Measurements from ENCODE around the gene HAGH.
A peak's percentile ranks its signal among the peaks of the same experiment; 100 is the strongest.

Gene HAGH

DNA sequence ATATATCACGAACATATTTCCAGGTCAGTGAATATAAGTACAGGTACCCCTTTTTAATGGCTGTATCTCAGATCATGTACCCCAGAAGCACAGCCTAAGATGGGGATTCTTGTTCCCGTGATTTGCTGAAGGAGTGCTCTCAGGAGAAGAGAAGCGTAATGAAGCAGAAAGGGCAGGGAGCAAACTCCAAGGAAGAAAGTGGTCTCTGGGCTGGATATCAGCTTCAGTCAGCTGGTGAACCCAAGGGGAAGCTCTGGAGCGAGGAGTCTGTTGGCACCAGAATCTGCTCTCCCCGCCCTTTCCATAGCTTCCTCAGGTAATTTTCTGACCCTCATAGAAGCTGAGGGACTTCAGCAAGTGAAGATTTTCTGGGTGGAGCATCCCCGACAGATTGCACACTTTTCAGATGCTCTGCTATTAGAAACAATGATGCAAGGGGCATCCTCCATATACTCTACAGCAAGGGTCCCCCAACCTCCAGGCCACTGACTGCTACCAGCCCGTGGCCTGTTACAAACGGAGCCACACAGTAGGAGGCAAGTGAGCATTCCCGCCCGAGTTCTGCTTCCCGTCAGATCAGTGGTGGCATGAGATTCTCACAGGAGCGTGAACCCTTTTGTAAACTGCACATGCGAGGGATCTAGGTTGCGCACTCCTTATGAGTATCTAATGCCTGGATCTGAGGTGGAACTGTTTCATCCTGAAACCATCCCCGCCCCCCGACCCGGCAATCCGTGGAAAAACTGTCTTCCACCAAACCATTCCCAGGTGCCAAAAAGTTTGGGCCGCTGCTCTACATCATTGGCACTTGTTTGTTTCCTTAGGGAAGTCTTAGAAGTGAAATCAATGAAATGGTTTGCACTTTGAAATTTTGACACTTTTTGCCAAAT is 4.8 kb upstream of the HAGH start:
- no peak for DNase-seq

DNA sequence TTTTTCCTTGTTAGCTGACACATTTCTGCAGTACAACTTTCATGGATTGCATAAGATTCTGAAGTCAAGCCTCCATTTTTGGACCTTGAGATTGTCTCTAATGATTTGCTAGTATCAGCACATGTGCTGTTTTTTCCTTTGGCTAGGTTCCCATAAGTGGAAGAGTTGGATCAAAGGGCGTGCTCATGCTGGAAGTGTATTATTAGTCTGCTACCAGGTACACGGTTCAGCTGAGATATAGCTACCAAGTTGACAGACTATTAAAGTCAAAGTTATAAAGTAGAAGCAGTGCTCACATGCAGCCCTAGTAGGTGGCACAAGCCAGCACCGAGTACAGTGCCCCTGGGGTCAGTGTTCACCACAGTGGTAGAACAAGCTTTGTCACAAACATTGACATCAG is 3.6 kb upstream of the HAGH start:
- DNase-seq: no peak

DNA sequence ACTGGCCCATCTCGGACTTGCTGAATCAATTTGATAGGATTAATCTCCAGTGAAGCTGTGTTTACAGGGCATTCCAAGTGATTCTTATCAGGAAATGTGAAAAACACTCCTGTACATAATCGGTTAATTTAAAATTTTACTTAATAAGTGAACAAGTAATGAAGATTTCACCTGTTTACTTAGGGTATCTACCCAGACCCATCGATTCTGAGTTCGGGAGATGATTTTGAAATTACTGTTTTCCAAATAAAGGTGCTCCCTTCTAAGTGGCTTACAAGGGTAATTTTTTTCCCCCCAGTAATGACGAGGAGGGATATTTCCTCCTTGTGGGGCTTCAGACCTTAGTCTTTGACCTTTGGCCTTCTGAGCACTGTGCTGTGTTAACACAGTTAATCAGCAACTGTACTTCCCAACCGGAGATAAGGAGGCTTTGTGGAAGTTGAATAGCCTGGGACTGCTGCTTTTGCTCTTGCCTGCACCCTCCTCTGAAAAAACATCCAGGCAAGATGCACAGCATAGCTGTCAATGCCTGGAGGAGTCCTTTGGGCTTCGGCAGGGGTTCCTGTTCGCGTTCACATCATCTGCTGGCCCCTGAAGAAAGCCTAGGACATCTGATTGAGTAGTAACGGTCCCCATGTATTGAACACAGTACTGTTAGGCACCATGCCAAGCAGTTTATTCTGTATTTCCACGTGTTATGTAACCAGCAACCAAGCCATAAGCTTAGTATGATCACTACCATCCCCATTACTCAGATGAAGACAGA is 2.2 kb upstream of the HAGH start:
- no peak for DNase-seq

DNA sequence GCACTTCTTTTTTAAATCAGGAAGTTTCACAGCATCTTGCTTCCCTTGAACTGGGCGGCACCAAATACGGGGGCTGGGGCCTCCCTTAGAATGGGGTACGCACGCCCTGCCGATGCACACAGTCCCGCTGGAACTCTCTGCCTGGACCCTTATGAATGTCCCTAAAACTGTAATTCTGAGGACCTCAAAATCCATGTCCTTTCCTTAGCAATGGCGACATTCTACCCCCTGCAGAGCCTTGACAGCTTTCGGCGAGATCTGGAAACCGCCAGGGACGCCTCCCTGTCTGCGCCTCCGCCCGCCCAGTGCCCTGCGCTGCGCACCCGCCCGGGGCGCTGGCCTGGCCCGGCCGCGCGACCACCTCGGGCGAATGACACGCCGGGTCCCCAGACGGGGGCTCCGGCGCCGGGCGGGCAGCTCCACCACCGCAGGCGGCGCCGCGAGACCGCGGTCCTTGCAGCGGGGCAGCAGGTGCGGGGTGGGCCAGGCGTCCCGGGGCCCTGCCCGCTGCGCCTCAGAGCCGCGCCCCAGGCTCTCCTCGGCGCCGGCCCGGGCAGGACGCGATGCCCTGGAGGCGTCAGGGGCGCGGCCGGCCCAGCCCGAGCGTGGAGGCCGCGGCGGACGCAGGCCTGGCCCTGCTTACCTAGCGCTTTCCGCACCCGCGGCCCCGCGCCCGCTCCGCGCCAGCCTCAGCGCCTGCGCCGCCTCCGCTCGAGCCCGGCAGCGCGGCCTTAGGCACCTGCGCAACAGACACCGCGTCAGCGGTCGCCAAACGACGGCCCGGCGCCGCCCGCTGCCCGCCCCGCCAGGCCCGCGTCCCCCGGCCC is 548 bp downstream of the HAGH start:
- peak; percentile 68 for DNase-seq

DNA sequence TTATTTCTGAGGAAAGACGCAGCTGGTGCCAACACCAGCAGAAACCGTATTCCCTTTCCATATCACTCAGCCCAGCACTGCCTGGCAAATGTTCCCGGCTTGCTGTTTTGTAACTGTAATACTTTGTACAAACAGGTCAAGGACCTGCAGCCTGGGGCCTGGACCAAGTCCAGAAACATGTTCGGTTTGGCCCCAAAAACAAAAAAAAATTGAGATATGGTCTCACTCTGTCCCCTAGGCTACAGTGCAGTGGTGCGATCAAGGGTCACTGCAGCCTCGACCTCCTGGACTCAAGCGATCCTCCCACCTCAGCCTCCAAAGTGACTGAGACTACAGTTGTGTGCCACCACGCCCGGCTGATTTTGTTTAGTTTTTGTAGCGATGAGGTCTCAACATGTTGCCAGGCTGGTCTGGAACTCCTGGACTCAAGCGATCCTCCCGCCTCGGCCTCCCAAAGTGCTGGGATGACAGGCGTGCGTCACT is 1.2 kb downstream of the HAGH start:
- DNase-seq: no peak

DNA sequence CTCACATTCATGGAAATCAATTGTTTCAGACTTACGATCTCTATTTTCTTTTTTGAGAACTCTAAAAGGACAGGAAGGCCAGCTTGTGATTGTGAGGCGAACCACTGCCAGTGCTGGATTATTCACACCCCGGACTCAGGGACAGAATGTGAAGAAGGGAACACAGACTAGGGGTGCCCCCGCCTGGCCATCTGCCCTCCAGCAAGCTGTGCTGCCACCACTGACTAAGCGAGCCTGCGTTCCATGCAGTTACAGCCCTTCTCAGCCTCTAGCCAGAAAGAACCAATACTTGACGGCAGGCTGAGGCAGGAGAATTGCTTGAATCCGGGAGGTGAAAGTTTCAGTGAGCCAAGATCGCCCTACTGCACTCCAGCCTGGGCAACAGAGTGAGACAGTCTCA is 2.8 kb downstream of the HAGH start:
- DNase-seq: peak; percentile 27

DNA sequence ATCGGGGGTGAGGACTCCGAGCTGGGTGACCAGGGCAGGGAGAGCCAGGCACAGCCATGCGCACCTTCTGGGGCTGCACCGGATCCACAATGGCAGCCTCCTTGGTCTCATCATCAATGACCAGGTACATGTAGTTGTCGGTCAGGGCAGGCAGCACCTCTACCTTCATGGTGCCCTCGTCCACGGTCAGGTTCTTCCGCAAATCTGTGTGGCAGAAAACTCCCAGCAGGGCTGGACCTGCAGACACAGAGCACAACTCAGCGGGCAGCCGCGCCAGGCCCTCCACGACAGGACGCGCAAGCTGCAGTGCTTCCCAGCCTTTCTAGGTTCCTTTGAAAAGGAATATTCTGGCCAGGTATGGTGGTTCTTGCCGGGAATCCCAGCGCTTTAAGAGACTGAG is 3.8 kb downstream of the HAGH start:
- no peak for DNase-seq

DNA sequence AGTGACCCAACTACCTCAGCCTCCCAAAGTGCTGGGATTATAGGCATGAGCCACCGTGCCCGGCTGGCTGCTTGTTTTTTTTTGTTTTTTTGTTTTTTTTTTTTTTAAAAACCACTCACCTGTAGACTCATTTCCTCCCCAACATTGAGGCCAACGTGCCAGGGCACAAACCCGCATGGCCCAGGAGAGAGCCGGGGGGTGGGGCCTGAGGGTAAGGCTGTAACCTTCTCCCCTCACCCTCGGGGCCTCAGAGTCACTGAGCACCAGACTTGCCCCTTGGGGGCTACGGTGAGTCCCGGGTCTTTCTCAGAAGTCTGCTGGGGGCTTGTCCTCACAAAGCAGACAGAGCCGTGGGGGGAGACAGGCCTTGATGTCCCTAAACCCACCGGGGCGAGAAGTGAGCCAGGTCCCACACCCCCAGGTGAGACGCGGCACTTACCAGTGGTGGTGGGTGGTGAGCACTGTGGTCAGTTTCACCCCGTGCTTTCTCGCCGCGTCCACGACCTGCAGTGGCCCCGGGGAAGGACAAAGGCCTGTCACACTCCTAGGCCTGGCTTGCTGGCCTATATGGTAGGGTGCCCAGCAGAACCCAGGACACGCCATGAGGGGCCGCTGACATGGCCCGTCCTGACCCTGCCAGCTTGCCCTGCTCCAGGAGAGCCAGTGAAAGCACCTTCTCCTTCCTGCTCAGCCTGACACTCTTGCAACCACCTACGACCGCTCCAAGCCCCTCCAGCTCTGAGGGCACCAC is 4.6 kb downstream of the HAGH start:
- no peak for DNase-seq

DNA sequence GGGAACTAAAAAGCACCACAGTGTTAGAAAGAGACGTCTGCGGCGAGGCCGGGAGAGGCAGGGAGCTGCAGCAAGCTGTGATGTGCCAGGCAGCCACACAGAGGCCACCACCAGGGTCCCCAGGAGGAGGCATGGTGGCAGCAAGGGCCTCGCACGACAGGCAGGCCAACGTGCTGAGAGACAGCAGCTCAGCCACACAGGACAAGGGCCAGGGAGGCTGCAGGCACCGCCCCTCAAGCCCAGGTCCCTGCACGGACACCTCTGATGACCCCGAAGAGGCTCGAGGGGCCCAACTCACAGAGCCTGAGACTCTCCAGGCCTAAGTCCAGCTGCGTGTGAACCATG is 5.7 kb downstream of the HAGH start:
- DNase-seq: no peak

DNA sequence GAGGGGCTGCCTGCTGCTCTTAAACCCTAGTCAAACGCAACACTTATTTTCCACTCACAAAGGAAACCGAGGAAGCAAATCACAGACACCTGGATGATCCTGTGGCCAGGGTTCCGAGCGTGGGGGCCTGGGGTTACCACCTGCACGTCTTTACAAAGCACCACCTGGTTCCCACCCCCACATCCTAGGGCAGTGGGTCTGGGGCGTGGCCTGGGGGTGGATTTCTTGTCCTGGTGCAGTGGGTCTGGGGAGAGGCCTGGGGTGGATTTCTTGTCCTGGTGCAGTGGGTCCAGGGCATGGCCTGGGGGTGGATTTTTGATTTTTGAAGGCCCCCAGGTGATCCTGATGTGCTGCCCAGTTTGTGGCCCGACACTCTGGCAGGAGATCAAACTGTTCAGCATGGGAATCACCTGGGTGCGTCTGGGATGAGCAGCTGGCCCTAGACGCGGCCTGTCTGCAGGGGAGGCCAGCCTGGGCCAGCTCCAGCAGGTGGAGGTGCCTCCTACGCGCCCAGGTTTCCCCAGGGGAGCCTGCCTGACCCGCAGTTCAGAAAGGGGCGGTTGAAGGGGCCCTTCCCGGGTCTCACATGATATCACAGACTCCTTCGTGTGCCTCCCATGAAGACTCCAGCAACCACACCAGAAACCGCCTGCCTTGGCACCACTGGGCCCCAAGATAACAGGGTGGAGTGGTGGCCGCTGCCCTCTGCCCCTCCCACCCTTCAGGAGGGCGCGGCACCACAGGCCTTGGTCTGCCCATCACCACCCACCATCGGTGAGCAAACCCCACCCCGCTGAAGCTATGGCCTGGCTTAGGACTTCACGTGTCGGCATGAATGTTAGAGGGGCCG is 6.3 kb downstream of the HAGH start:
- no peak for DNase-seq

DNA sequence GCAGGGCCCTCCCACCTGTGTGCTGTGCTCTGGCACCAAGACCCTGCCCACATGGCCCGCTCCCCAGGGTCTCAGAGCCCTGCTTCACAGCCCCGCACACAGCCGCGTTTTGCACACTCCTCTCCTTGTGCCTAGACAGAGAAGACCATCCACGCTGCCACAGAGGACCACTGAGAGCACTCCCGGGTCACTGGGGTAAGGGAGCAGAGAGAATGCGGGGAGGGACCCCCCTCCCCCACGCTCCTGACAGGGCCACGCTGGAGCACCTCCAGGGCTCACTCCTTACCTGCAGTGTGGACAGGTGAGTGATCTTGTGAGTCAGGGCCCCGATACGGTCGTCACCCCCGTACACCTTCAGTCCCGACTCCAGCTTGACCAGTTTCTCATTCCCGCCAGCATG is 7.0 kb downstream of the HAGH start:
- DNase-seq: no peak

DNA sequence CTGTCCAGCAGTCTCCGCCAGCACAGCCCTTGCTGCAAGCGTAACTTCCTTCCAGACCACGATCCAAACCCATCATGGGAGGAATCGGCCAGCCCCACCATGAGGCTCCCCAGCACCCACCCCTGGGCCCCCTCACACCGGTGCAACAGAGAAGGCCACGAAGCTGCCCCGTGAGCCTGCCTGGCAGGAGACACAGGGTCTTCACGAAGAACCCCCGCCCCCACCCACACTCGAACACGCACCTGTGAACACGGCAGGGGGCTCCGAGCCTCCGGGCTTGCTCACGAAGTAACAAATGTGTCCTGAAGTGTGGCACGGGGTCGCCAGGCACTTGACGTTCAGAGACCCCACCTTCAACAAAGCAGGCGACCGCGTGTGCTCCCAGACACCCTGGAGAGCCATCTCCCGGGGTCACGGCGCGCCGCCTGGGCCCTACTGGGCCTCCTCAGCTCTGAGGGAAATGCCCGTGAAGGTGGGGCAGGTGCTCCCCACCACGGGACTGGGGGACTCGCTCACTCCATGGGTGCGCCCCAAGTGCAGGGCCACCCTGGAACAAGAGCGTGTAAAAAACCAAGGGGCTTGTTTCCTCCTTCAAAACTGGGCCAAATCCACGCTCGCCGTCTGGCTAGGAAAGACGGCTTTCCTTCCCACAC is 7.6 kb downstream of the HAGH start:
- no peak for DNase-seq

DNA sequence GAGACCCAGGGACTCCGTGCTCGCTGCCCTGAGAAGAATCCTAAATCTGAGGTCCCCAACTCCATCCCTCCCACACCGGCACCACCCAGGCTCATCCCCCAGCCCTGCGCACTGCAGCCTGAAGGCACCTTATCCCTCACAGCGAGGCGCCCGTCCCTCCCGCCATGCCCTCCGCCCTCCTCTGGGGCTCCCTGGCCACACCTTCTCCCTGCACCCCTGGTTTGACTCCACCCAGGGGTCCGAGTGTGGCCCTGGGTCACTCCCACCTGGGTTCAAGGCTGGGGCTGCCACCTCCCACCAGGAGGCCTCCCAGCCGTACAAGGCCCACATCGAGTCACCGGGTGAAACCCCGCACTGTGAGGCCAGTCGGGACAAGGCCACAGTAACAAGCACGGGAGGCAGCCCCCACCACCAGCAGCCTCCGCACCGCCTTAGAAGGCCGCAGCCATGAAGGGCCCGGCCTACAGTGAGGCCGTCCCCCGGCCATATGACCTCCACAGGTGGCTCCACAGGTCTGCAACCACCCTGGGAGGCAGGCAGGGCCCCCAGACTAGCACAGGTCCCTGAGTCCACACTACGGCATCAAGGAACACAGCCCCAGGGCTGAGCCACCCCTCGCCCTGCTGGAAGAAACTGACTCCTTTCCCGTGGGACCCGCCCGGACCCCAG is 8.3 kb downstream of the HAGH start:
- DNase-seq: no peak

DNA sequence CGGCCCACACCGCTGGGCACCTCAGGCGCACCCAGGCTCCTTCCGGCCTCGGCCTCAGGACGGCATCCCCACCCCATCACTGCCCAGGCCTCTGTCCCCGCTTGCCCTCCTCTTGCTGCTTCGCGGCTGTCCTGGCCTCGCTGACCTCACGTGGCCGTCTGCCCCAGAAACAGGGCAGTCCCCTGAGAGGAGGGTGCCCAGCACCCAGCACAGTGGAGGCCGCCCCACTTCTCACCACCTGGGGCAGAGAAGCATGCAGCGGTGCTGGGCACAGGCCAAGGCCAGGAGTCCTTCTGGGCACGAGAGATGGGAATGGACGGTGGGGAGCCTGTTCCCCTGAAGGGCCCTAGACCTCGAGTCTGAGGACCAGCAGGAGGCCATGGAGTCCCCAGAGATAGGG is 8.9 kb downstream of the HAGH start:
- no peak for DNase-seq

DNA sequence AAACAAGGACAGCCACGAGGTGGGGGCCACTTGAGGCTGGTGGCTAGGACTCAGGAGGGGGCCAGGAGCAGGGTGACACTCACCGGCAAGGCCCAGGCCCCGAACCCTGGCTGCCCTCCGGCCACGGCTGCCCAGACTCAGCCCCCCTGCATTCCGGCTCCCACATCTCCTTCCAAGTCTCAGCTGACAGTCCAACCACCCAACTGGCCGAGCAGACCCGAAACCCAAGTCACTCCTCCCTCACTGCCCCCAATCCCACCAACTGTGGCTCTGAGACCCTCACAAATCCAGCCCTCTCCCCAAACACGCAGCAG is 9.4 kb downstream of the HAGH start:
- DNase-seq: no peak

DNA sequence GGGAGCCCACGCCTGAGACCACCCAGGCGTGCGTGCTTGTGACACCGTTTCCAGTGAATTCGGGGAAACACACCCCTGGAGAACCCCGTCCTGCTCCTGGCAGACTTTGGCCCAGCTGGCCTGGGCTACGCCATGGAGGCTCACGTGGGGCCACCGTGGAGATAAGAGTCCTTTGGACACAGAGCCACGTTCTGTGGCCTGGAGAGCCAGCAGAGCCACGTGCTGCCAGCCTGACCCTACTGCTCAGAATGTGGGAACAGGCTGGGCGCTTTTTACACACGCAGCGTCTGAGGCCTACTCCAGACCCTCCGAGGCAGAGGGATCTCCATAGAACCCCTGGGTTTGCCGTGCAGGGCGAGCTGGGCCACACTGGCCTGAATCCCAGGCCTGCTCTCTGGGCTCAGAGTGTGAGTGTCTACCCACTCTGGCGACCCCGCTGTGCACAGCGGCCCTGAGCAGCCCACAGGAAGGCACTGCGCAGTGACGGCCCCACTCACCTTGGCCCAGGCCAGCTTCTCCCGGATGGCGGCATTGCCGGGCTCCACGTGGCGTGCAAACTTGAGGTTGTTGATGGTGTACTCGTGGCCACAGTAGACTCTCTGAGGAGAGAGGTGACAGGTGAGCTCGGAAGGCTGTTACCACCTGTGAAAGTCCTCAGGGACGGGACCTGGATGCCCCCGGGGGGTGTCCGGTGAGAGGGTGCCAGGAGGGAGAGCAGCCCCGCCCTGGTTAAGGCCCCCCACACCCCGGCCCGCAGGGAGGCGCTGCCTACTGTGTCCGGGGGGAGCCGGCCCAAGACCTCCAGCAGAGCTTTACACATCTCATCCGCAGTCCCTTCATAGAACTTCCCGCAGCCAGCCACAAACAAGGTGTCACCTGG is 10.0 kb downstream of the HAGH start:
- no peak for DNase-seq

DNA sequence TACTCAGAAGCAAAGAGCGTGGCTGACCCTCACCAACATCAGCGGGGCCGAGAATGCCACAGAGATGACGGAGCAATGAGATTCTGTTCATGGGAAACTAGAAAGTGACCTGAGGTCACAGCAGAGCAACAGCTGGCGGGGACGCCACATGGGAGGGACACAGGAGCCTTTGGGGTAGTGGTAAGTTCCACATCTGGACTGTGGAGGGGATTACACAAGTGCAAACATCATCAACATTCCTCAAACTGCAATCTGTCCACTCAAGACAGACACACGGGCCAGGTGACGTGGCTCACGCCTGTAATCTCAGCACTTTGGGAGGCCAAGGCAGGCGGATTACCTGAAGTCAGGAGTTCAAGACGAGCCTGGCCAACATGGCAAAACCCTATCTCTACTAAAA is 11.2 kb downstream of the HAGH start:
- DNase-seq: no peak

DNA sequence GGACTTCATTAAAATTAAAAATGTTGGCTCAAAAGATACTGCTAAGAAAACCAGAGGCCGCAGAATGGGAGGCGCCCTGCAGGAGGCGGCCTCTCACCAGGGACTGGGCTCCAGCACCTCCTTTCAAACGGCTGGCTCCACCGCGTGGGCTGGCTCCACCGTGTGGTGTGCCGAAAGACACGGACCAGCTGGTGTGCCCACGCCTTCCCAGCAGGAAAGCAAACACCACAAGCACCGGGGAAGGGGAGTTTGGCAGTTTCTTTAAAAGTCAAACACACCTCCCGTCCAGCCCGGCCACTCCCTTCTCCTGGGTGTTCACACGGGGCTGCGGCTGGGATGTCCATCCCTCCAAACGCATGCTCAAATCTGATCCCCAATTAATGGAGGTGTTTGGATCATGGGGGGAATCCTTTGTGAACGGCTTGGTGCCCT is 13.9 kb downstream of the HAGH start:
- DNase-seq: peak; percentile 50

DNA sequence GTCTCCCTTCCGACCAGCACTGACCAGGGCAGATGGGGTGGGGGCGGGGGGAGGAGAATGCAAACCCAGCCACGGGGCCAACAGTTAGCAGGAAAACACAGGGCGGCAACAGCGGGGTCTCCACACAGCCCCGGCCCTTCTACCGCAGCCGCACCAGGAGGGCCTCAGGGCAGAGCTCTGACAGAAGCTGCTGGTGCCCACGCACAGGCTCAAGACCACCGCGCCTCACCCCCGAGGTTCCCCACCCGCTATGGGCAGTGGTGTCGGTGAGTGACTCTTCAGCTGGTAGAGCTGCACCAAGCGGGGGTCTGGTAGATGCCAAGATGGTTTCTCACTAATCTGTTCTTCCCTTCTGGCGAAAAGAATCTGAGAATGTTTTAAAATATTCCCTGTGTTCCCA is 16.1 kb downstream of the HAGH start:
- DNase-seq: no peak

DNA sequence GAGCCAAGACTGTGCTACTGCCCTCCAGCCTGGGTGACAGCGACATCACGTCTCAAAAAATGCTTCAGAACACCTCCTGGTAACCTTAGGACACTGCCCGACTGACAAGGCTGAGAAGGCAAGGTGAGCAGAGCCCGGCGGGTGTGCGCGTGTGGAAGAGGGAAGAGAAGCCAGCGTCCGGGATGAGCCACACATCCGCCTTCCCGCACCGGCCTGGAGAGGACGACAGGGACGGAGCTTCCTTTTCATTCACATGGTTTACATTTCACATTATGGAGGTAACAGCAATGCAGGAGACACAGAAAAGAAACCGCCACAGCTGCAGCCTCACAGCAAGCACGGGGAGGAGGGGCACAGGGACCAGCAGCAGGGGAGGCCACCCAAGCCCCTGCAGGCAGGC is 16.5 kb downstream of the HAGH start:
- no peak for DNase-seq
